ENCODE measurements around the gene EGLN1.
"Not testable (repeated sequence)": the region's sequence is repeated elsewhere in the genome, so short reads cannot be mapped to it uniquely, and the experiment has no call there.

EGLN1 gene

GRCh38 chr1:231359113-231359512, 63.0 kb downstream of the EGLN1 start:
- DNase-seq (ENCODE audit: low read depth), result no peak

- no peak for DNase-seq (ENCODE audit: low read depth)
These were observed 64.2 kb downstream of the EGLN1 start for GRCh38 chr1:231357831-231358354.

- no peak for DNase-seq (ENCODE audit: low read depth)
These were observed 64.8 kb downstream of the EGLN1 start for GRCh38 chr1:231357187-231357772.

GRCh38 chr1:231355171-231355570, 66.9 kb downstream of the EGLN1 start:
- no peak for DNase-seq (ENCODE audit: low read depth)

GRCh38 chr1:231354330-231355020, 67.6 kb downstream of the EGLN1 start:
- DNase-seq (ENCODE audit: low read depth), result no peak

- no peak for DNase-seq (ENCODE audit: low read depth)
These were observed 69.0 kb downstream of the EGLN1 start for GRCh38 chr1:231353086-231353485.

GRCh38 chr1:231351816-231352215, 70.3 kb downstream of the EGLN1 start:
- DNase-seq (ENCODE audit: low read depth), result no peak

GRCh38 chr1:231348856-231349255, 73.2 kb downstream of the EGLN1 start:
- DNase-seq (ENCODE audit: low read depth), result not testable (repeated sequence)

GRCh38 chr1:231348442-231348841, 73.6 kb downstream of the EGLN1 start:
- DNase-seq (ENCODE audit: low read depth), result no peak

- DNase-seq (ENCODE audit: low read depth), result no peak
These were observed 74.1 kb downstream of the EGLN1 start for GRCh38 chr1:231347961-231348360.

GRCh38 chr1:231340328-231341013, 81.6 kb downstream of the EGLN1 start:
- DNase-seq (ENCODE audit: low read depth), result no peak

- no peak for DNase-seq (ENCODE audit: low read depth)
These were observed 83.6 kb downstream of the EGLN1 start, which contains the start of gene SPRTN for GRCh38 chr1:231338270-231339128. SPRTN (plus strand) TSS chr1:231338293; CDS start chr1:231338384, 91 bp downstream.

GRCh38 chr1:231337472-231338269, 84.4 kb downstream of the EGLN1 start, which contains the start of gene EXOC8:
EXOC8 (minus strand) TSS chr1:231337852; CDS start chr1:231337745, 107 bp downstream.
- DNase-seq (ENCODE audit: low read depth), result peak; percentile 97

GRCh38 chr1:231337043-231337471, 85.0 kb downstream of the EGLN1 start:
- peak; percentile 9 for DNase-seq (ENCODE audit: low read depth)

GRCh38 chr1:231335663-231336602, 86.2 kb downstream of the EGLN1 start:
- DNase-seq (ENCODE audit: low read depth), result no peak

- DNase-seq (ENCODE audit: low read depth), result no peak
These were observed 87.1 kb downstream of the EGLN1 start for GRCh38 chr1:231334952-231335351.

- no peak for DNase-seq (ENCODE audit: low read depth)
These were observed 87.9 kb downstream of the EGLN1 start for GRCh38 chr1:231334079-231334666.

GRCh38 chr1:231332761-231333160, 89.3 kb downstream of the EGLN1 start:
- DNase-seq (ENCODE audit: low read depth), result no peak

GRCh38 chr1:231329483-231329882, 92.6 kb downstream of the EGLN1 start:
- no peak for DNase-seq (ENCODE audit: low read depth)

Measured in activated T-cell treated with anti-CD3 and anti-CD28 coated beads for 1 hour (primary cell).